Activated CD8-positive, alpha-beta memory T cell treated with anti-CD3 and anti-CD28 coated beads, Interleukin-2, amount 50 U/mL, for 4 hours (primary cell): ENCODE data around the gene BACH2.
A peak's percentile ranks its signal among the peaks of the same experiment; 100 is the strongest.

Experiments
- DNase-seq: peaks from one replicate; pipeline ENCODE4 v3.0.0-alpha.2; 2020

Gene BACH2

GRCh38 chr6:89955364-89955763, 341.3 kb downstream of the BACH2 start:
- no peak for DNase-seq

- DNase-seq: no peak
These were observed 341.9 kb downstream of the BACH2 start for GRCh38 chr6:89954721-89955148.

- peak; percentile 54 for DNase-seq
These were observed 344.0 kb downstream of the BACH2 start for GRCh38 chr6:89952686-89953085.

GRCh38 chr6:89952105-89952671, 344.5 kb downstream of the BACH2 start:
- no peak for DNase-seq

- no peak for DNase-seq
These were observed 345.0 kb downstream of the BACH2 start for GRCh38 chr6:89951574-89952104.

GRCh38 chr6:89950879-89951391, 345.7 kb downstream of the BACH2 start:
- no peak for DNase-seq

GRCh38 chr6:89950446-89950845, 346.2 kb downstream of the BACH2 start:
- DNase-seq: no peak

- DNase-seq: no peak
These were observed 347.8 kb downstream of the BACH2 start for GRCh38 chr6:89948876-89949275.

- no peak for DNase-seq
These were observed 351.7 kb downstream of the BACH2 start for GRCh38 chr6:89944826-89945407.

GRCh38 chr6:89944181-89944755, 352.4 kb downstream of the BACH2 start:
- DNase-seq: no peak

- no peak for DNase-seq
These were observed 354.0 kb downstream of the BACH2 start for GRCh38 chr6:89942601-89943000.

- no peak for DNase-seq
These were observed 354.7 kb downstream of the BACH2 start for GRCh38 chr6:89941763-89942497.

GRCh38 chr6:89941031-89941762, 355.4 kb downstream of the BACH2 start:
- DNase-seq: no peak

GRCh38 chr6:89940225-89941027, 356.2 kb downstream of the BACH2 start:
- DNase-seq: peak; percentile 58

GRCh38 chr6:89939144-89939543, 357.5 kb downstream of the BACH2 start:
- DNase-seq: no peak

GRCh38 chr6:89938014-89938413, 358.6 kb downstream of the BACH2 start:
- no peak for DNase-seq

GRCh38 chr6:89936177-89936576, 360.5 kb downstream of the BACH2 start:
- no peak for DNase-seq

GRCh38 chr6:89934685-89935366, 361.8 kb downstream of the BACH2 start:
- DNase-seq: no peak

- no peak for DNase-seq
These were observed 364.3 kb downstream of the BACH2 start for GRCh38 chr6:89932245-89932802.

- DNase-seq: no peak
These were observed 365.9 kb downstream of the BACH2 start for GRCh38 chr6:89930789-89931188.

GRCh38 chr6:89928604-89929003, 368.0 kb downstream of the BACH2 start:
- no peak for DNase-seq
